Right forelimb (tissue), 1 donor: ENCODE data around the gene GABBR2.
"Not testable (repeated sequence)": the region's sequence is repeated elsewhere in the genome, so short reads cannot be mapped to it uniquely, and the experiment has no call there.

Experiments
- DNase-seq: peaks from one replicate; pipeline ENCODE4 v3.0.0-alpha.2; 2018

GABBR2 gene

DNA sequence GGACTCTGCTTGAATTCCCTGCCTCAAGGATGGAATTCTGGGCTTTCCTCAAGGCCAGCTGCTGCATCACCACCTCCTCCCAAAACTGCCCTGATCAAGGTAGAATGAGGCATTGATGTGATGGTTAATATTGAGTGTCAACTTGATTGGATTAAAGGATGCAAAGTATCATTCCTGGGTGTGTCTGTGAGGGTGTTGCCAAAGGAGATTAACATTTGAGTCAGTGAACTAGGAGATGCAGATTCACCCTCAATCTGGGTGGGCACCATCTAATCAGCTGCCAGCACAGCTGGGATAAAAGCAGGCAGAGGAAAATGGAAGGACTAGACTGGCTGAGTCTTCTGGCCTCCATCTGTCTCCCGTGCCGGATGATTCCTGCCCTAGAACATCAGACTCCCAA, 23.9 kb downstream of the GABBR2 start:
- DNase-seq: not testable (repeated sequence)

GRCh38 chr9:98678244-98678842, 30.4 kb downstream of the GABBR2 start:
- no peak for DNase-seq

DNA sequence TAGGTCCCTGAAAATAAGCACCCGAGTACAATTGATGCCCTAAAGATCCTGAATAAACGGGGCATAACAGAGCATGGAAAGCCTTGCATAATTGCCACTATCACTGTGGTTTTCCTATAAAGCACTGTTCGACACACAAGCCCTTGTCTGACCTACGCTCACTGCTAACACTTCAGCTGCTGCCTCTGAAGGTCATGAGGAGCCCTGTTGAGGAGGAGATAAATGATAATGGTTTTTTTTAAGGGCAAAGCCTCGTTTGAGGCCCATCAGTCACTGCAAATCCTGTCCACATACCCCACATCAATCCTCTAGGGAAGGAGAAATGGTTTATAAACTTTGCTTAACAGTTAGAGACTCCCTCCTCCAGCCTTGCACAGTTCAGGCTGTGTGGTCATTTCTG, 35.1 kb downstream of the GABBR2 start:
- DNase-seq: no peak

DNA sequence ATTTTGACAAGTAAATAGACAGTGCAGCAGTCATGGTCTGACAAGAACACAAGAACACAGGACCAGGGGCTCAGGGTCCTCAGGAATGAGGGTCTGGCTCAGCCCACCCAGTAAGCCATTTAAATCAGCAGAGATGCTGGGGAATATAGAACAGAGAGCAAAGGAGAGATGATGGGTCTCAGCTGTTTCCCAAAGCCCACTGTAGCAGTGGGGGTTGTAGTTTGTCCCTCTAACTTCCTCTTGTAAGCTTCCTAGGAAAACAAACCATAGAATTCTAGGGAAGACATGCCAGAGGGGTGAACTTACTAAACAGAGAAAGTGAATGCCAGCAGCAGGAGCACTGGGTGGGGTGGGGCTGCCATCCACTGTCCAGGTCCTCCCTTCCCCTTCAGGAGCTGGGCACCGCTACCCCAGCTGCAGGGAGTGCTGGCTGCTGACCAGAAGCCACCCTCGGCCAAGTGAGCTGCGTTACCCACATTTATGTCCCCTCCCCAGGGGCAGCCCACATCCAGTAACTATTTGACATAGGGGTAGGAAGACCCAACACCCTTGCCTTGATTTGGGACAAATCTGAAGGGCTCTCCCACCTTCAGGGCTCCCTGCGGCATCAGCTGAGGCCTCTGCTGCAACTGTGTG, 41.6 kb downstream of the GABBR2 start:
- DNase-seq: no peak

GRCh38 chr9:98665501-98665900, 43.2 kb downstream of the GABBR2 start:
- no peak for DNase-seq

- no peak for DNase-seq
These were observed 48.2 kb downstream of the GABBR2 start for GRCh38 chr9:98660541-98660940.

DNA sequence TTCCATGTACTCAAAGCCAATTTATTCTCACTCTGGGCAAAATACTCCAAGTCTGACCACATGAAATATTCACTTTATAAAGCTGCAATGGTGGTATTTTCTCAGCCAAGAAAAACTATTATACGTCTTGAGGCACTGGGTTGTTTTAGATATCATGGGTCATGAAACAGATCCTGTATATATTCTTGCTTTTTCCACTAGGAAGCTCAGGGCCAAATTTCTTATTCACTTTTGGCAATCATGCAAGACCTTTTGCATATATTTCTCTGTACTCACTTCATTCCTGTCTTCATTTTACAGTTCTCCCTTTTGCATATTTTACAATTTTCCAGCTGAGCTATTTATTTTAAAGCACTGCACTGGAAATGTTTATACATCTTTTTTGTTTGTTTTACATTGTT, 49.8 kb downstream of the GABBR2 start:
- DNase-seq: no peak

DNA sequence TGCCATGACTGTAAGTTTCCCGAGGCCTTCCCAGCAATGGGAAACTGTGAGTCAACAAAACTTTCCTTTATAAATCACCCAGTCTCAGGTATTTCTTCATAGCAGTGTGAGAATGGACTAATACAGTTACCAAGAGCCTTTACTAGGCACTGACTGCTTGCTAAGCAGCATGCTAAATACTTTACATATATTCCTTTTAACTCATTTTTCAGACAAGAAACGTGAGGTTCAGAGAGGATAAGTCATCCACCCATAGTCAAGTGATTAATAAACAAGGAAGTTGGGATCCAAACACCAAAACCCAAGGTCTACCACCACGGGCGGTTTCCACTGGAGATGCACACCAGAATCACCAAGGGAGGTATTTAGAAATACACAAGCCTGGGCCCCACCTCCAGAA, 50.8 kb downstream of the GABBR2 start:
- DNase-seq: no peak

- DNase-seq: no peak
These were observed 52.2 kb downstream of the GABBR2 start for GRCh38 chr9:98656511-98656910.

GRCh38 chr9:98655428-98655827, 53.3 kb downstream of the GABBR2 start:
- not testable (repeated sequence) for DNase-seq

GRCh38 chr9:98654247-98654646, 54.5 kb downstream of the GABBR2 start:
- no peak for DNase-seq

DNA sequence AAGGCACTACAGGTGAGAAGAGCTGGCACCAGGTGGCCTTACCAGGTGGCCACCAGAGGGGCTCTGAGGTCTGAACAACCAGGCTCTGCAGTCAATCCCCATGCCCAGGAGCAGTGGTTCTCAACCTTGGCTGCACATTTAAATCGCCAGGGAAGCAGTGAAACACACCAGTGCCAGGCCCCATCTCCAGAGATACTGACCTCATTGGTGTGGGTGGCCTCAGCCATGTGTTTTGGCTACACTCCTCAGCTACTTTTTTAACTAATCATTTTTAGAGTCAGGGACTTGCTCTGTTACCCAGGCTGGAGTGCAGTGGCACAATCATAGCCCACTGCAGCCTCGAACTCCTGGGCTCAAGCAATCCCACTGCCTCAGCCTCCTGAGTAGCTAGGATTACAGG, 56.0 kb downstream of the GABBR2 start:
- DNase-seq: no peak

DNA sequence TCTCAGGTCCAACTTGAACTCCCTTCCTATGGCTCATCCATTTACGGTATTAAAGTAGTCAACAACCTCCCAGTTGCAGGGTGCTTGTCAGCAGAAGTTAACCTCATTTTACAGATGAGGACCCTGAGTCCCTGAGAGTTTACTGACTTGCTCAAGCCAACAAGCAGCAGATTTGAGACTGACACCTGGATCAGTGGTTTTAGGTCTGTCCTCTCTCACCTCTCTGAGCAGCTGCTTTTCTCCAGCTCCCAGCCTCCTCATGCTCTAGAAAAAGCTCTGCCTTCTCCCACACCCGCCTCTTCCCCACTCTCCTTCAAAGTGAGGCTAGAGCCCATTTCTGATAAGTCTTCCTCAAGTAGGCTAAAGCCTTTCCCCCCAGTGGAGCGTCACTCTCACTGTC, 56.4 kb downstream of the GABBR2 start:
- no peak for DNase-seq

- no peak for DNase-seq
These were observed 61.5 kb downstream of the GABBR2 start for GRCh38 chr9:98647236-98647635.

GRCh38 chr9:98644011-98644410, 64.7 kb downstream of the GABBR2 start:
- DNase-seq: no peak

GRCh38 chr9:98642661-98643312, 65.9 kb downstream of the GABBR2 start:
- DNase-seq: no peak

GRCh38 chr9:98641695-98642094, 67.0 kb downstream of the GABBR2 start:
- DNase-seq: no peak

DNA sequence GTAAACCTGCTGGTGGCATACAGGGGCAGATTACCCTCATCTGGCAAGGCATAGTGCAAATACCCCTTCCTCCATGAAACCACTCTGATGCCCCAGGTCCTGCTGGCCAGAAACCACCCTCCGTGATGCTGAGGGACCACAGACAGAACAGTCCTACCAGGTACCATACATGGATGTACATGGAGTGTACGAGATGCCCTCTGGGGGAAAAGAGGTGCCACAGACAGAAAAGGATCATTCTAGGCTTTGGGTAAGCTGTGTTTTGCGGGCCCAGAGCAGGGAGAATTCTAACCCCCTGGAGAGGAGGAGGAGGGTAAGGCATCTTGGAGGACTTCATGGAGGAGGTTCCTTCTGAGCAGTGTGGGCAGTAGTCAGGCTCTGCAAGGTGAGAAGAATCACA, 68.3 kb downstream of the GABBR2 start:
- DNase-seq: no peak

DNA sequence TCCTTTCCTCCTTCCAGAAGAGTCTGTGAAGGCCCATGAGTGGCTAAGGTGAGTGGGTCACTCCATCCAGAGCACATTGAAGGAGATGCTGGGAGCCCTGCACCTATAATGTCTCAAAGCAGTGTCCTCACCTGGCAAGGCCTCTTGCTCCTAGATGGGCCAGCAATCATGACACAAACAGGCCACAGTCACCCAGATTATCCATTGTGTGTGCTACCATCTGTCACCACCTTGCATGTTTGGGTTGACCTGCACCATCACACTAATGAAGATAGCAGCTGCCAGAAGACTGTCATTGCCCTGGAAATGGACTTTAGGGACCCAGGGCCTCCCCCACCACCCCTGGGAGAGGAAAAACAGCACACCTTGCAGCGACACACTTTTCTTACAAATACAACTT, 69.6 kb downstream of the GABBR2 start:
- no peak for DNase-seq

GRCh38 chr9:98637381-98637780, 71.4 kb downstream of the GABBR2 start:
- no peak for DNase-seq

DNA sequence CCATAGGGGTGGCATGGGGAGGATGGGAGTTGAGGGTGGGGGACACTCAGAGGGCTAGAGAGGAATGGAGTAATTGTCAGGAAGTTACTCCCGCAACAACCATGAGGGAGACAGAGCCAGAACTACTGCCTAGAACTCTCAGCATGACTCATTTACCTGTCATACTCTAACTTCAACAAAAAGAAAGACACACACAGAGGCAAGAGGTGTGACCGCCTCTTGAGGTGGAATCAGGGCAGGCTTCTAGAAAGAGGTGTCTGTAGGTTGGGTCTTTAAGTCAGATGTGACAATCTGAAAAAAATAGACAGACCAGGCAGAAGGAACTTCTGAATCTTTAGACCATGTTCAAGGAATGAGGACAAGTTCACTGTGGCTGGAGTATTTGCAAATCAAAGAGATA, 73.4 kb downstream of the GABBR2 start:
- DNase-seq: no peak

DNA sequence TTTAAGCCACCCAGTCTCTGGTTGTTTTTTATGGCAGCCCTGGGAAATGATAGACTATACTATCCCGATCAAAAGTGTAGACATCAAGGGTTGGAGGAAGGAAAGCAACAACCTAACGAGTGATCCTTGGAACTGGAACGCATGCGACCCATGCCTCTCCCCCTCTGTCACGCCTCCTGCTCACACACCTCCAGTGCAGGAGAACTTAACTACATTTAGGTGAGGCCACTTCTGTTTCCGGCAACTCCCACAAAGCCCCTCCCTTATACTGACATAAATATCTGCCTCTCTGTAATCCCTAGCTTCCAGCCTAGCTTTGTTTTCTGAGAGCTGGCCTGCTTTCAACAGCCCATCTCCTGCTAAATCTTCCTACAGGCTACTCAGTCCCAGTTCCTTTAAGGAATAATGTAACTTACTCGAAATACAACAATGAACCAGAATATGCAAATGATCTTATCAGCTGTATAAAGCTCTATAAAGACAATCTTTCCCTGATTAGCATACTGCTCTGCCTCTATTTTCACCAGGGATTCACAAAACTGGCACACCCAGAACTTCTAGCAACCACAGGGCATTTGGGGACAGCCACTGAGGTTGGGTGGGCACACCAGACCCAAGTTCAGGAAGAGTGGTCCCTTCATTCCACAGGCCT, 73.9 kb downstream of the GABBR2 start:
- no peak for DNase-seq

DNA sequence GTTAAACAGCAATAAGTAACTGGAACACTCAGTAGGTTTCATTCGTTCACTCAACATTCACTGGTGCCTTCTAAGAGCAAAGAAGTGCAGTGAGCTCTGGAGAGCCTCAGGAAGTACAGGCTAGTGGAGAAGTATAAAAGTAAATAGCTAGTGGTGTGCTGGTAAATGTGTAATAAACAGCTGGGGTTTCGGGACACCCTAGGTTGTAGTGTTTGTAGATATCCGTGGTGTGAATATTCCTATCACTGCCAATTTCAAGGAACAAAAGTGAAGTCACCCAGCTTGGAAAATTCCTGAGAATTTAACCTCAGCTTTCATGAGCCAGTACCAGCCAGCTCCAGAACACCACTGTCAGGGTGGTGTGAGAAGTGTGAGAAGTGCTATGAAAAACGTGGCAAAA, 75.9 kb downstream of the GABBR2 start:
- DNase-seq: no peak

DNA sequence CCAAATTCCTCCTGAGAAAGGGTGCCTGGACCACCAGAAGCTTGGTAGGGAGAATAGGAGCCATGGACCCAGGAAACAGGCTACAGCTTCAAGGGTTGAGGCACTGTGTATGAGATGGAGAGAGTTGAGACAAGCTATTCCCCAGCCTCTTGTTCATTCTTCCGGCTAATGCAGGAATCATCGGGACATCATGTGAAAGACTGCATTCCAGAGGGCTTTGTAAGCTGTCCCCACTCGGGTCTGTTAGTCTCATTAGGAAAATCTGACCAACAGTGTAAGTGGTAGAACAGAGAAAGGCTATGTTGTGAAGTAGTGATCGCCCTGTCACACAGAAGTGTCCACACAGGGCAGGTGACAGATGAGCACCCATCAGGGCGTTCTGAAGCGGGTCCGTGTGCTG, 81.4 kb downstream of the GABBR2 start:
- DNase-seq: no peak
